Large intestine (tissue), 3 donors: Measurements from ENCODE around the gene ADGRB3. TPM values are rescaled to one million over a fixed set of nuclear protein-coding genes. Genes with fewer than 3 reads are reported as not detected.

Experiments used
- DNase-seq, 2 donors: peaks; one replicate each; pipeline versions ENCODE4 v3.0.0 to v3.0.0-alpha.2; 2013
- H3K27ac ChIP-seq: one replicate; pipeline ENCODE4 v1.5.1; 2013; ENCODE audit warnings: low read length
- H3K27me3 ChIP-seq: 2 replicates; pipeline ENCODE4 v1.6.1; 2013; ENCODE audit warnings: low read length; ENCODE audit not compliant: control insufficient read depth, insufficient read depth
- H3K36me3 ChIP-seq: 2 replicates; pipeline ENCODE4 v1.6.1; 2013; ENCODE audit warnings: low read length; ENCODE audit not compliant: control insufficient read depth, insufficient read depth
- H3K4me1 ChIP-seq: one replicate; pipeline ENCODE4 v1.6.1; 2013; ENCODE audit warnings: low read length; ENCODE audit not compliant: control insufficient read depth, insufficient read depth
- H3K4me3 ChIP-seq: one replicate; pipeline ENCODE4 v1.5.1; 2013; ENCODE audit warnings: low read length
- H3K9me3 ChIP-seq: one replicate; pipeline ENCODE4 v1.6.1; 2013; ENCODE audit warnings: mild to moderate bottlenecking, low read depth, low read length, moderate library complexity; ENCODE audit not compliant: control insufficient read depth
- WGBS: methylation state at CpG from one replicate; pipeline ENCODE4 v1.1.5; 2013; ENCODE audit warnings: low lambda C conversion rate; ENCODE audit not compliant: insufficient coverage; 5-methylcytosine and 5-hydroxymethylcytosine counted together
- polyA plus RNA-seq: library from polyadenylated mRNA; unstranded; fragments of 120-200 nt; gene quantifications from one replicate; pipeline ENCODE4 v1.2.1, GENCODE V29; 2013

The ADGRB3 gene
- polyA plus RNA-seq, 1 donor: 8.3 TPM

GRCh38 chr6:68635706-68636513 is 828 bp downstream of the ADGRB3 start:
- Histone ChIP-seq H3K4me1 (no peaks in the 10 kb centered on the region), H3K27ac (peak overlapping the region; percentile 46), H3K27me3 (peaks cover 43% of the 10 kb centered on the region), H3K4me3 (peak overlapping the region; percentile 60), H3K36me3 (no peaks in the 10 kb centered on the region), H3K9me3 (no peaks in the 10 kb centered on the region)
- peak in 1 of 2 donors; percentile 43 for DNase-seq
- WGBS: 4% methylated on average over 4 of the region's 24 CpGs

GRCh38 chr6:68636666-68637065 is 1.6 kb downstream of the ADGRB3 start:
- 17% methylated on average over 1 of the region's 5 CpGs for WGBS
- Histone ChIP-seq H3K4me3 (peak overlapping the region; percentile 60), H3K36me3 (no peaks in the 10 kb centered on the region), H3K9me3 (no peaks in the 10 kb centered on the region), H3K27me3 (peaks cover 43% of the 10 kb centered on the region), H3K4me1 (no peaks in the 10 kb centered on the region), H3K27ac (no peak overlapping the region)
- no peak for DNase-seq

GRCh38 chr6:68637071-68637470 is 2.0 kb downstream of the ADGRB3 start:
- H3K4me3 ChIP-seq: peak overlapping the region; percentile 60
- H3K27ac ChIP-seq: no peak overlapping the region
- no peaks in the 10 kb centered on the region for H3K9me3 ChIP-seq
- peaks cover 43% of the 10 kb centered on the region for H3K27me3 ChIP-seq
- WGBS: no CpG with 5 or more reads among the region's 2 CpGs
- no peaks in the 10 kb centered on the region for H3K36me3 ChIP-seq
- DNase-seq: no peak
- no peaks in the 10 kb centered on the region for H3K4me1 ChIP-seq

- H3K27ac ChIP-seq: no peak overlapping the region
- H3K4me1 ChIP-seq: no peaks in the 10 kb centered on the region
- 0% methylated on average over 1 of the region's 1 CpG for WGBS
- no peak overlapping the region for H3K4me3 ChIP-seq
- H3K27me3 ChIP-seq: peaks cover 40% of the 10 kb centered on the region
- no peaks in the 10 kb centered on the region for H3K9me3 ChIP-seq
- DNase-seq: no peak
- no peaks in the 10 kb centered on the region for H3K36me3 ChIP-seq
Measured at GRCh38 chr6:68637782-68638181, 2.7 kb downstream of the ADGRB3 start.

GRCh38 chr6:68638230-68638900 is 3.3 kb downstream of the ADGRB3 start:
- Histone ChIP-seq H3K27me3 (peaks cover 38% of the 10 kb centered on the region), H3K27ac (no peak overlapping the region), H3K4me3 (no peak overlapping the region), H3K4me1 (no peaks in the 10 kb centered on the region), H3K9me3 (no peaks in the 10 kb centered on the region), H3K36me3 (no peaks in the 10 kb centered on the region)
- WGBS: 0% methylated on average over 5 of the region's 11 CpGs
- no peak for DNase-seq

- Histone ChIP-seq H3K27ac (no peak overlapping the region), H3K27me3 (peaks cover 30% of the 10 kb centered on the region), H3K36me3 (no peaks in the 10 kb centered on the region), H3K9me3 (no peaks in the 10 kb centered on the region), H3K4me3 (no peak overlapping the region), H3K4me1 (no peaks in the 10 kb centered on the region)
- 81% methylated on average over 3 of the region's 7 CpGs for WGBS
- no peak for DNase-seq
Measured at GRCh38 chr6:68639211-68639610, 4.1 kb downstream of the ADGRB3 start.

- Histone ChIP-seq H3K4me1 (no peaks in the 10 kb centered on the region), H3K36me3 (no peaks in the 10 kb centered on the region), H3K9me3 (no peaks in the 10 kb centered on the region), H3K27me3 (peaks cover 25% of the 10 kb centered on the region), H3K27ac (no peak overlapping the region), H3K4me3 (peak overlapping the region; percentile 9)
- 29% methylated on average over 1 of the region's 13 CpGs for WGBS
- no peak for DNase-seq
Measured at GRCh38 chr6:68639826-68640490, 4.9 kb downstream of the ADGRB3 start.

GRCh38 chr6:68640491-68640835 is 5.4 kb downstream of the ADGRB3 start:
- Histone ChIP-seq H3K27me3 (peaks cover 23% of the 10 kb centered on the region), H3K36me3 (no peaks in the 10 kb centered on the region), H3K4me3 (peak overlapping the region; percentile 9), H3K4me1 (no peaks in the 10 kb centered on the region), H3K9me3 (no peaks in the 10 kb centered on the region), H3K27ac (no peak overlapping the region)
- WGBS: 43% methylated on average over 2 of the region's 3 CpGs
- DNase-seq: no peak

GRCh38 chr6:68641172-68641571 is 6.1 kb downstream of the ADGRB3 start:
- no peak overlapping the region for H3K27ac ChIP-seq
- H3K4me3 ChIP-seq: no peak overlapping the region
- no peaks in the 10 kb centered on the region for H3K4me1 ChIP-seq
- peaks cover 16% of the 10 kb centered on the region for H3K27me3 ChIP-seq
- H3K36me3 ChIP-seq: no peaks in the 10 kb centered on the region
- DNase-seq: no peak
- H3K9me3 ChIP-seq: no peaks in the 10 kb centered on the region
- WGBS: 73% methylated on average over 2 of the region's 2 CpGs

- Histone ChIP-seq H3K27me3 (peaks cover 8% of the 10 kb centered on the region), H3K36me3 (no peaks in the 10 kb centered on the region), H3K27ac (no peak overlapping the region), H3K9me3 (no peaks in the 10 kb centered on the region), H3K4me3 (no peak overlapping the region), H3K4me1 (no peaks in the 10 kb centered on the region)
- no peak for DNase-seq
Measured at GRCh38 chr6:68642081-68642480, 7.0 kb downstream of the ADGRB3 start.
